Measurements from ENCODE around the gene CDADC1. TPM values are rescaled to one million over a fixed set of nuclear protein-coding genes. Genes with fewer than 3 reads are reported as not detected.

CDADC1 gene
- total RNA-seq, 1 experiment from 2014 or later = 7.6 TPM

DNA sequence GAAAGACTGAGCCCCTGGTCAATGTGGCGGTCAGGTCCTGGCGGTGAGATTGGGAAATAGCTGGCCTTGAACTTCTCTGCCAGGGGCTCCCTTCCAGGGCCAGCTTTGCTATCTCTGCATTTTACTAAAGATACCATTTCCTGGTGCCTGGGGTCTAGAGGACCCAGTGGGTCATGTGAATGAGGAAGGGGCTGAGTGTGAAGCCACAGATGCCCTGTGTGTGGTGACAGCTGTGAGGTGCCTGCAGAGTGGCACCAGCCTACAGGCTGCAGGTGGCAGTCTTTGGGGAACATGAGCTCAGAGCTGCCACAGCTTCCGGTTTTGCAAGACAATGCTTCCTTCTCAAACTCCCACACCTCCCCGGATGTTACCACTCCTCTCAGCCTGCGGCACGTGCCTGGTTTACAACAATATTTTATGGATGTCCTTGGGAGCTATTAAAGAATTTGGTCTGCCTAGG is 32.8 kb upstream of the CDADC1 start (continued):
- TF ChIP-seq, protein P1, sequence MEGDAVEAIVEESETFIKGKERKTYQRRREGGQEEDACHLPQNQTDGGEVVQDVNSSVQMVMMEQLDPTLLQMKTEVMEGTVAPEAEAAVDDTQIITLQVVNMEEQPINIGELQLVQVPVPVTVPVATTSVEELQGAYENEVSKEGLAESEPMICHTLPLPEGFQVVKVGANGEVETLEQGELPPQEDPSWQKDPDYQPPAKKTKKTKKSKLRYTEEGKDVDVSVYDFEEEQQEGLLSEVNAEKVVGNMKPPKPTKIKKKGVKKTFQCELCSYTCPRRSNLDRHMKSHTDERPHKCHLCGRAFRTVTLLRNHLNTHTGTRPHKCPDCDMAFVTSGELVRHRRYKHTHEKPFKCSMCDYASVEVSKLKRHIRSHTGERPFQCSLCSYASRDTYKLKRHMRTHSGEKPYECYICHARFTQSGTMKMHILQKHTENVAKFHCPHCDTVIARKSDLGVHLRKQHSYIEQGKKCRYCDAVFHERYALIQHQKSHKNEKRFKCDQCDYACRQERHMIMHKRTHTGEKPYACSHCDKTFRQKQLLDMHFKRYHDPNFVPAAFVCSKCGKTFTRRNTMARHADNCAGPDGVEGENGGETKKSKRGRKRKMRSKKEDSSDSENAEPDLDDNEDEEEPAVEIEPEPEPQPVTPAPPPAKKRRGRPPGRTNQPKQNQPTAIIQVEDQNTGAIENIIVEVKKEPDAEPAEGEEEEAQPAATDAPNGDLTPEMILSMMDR (IDR thresholded peaks at IDR 0.05 in 2 of 3, conservative IDR thresholded peaks at IDR 0.05 in 1 of 3; ENCODE audit: borderline replicate concordance in 1 of 3, insufficient read depth in 1 of 3, low read depth in 2 of 3, low read length in 2 of 3) = peak in 2 of 3 experiments; percentile 27 to 32; a peak in 1 of 6 replicates
- TF ChIP-seq TCF7L2 (IDR thresholded peaks at IDR 0.05; ENCODE audit: borderline replicate concordance, extremely low read depth, insufficient read depth, insufficient read length) (no peak), POLR2A (IDR thresholded peaks at IDR 0.05; ENCODE audit: borderline replicate concordance, extremely low read depth, insufficient read depth, insufficient read length) (no peak), SP1 (IDR thresholded peaks at IDR 0.05; ENCODE audit: low read depth) (no peak)

DNA sequence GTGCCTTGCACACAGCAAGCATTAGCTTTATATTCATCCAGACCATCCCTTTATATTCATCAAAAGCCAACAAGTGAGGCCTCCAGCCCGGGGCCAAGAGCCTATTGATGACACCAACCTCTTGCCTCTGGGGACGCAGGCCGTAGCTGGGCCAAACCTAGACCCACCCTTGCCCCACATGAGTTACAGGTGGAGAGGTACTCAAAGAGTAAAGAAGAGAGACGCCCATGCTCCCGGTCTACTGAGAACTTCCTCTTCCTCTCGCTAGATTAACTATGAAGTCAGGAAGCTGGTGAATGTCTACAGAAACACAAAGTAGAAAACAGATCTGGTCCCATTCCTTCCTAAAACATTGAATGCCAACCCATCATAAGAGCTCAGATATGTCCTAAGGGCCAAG is 31.4 kb upstream of the CDADC1 start:
- Histone ChIP-seq H4K20me1 (ENCODE audit: insufficient read depth) (no peaks in the 10 kb centered on the region), H3K27me3 (ENCODE audit: insufficient read depth, low read length) (no peaks in the 10 kb centered on the region), H3K9me3 (ENCODE audit: control insufficient read depth in 1 of 2, insufficient read depth in 1 of 2, low read depth in 1 of 2, low read length in 2 of 2) (no peaks in the 10 kb centered on the region), H2AFZ (ENCODE audit: low read depth, low read length, poor library complexity, severe bottlenecking) (no peak overlapping the region), H3K9me2 (ENCODE audit: insufficient read depth) (no peaks in the 10 kb centered on the region), H3K4me2 (ENCODE audit: low read length) (no peak overlapping the region), H3K4me3 (replicated peaks in 1 of 2; ENCODE audit: low read depth in 1 of 2, low read length in 2 of 2) (no peak overlapping the region), H3K79me2 (ENCODE audit: insufficient read depth, low read length) (no peaks in the 10 kb centered on the region), H3K27ac (ENCODE audit: low read depth, low read length) (no peak overlapping the region), H3K9ac (ENCODE audit: low read length) (no peak overlapping the region), H3K4me1 (ENCODE audit: control insufficient read depth in 1 of 2, insufficient read depth in 2 of 2, low read length in 2 of 2) (peaks cover 3 to 9% of the 10 kb centered on the region in 2 experiments; a peak in 3 of 4 replicates), H3K36me3 (ENCODE audit: control insufficient read depth in 1 of 2, insufficient read depth in 2 of 2, low read length in 2 of 2) (no peaks in the 10 kb centered on the region)
- no peak for DNase-seq (ENCODE audit: low read depth, low spot score)
- intact Hi-C loops (cut with micrococcal nuclease) = no loop called here
- RAD21 ChIA-PET (ENCODE audit: low non-redundant PET in 1 of 2, low total read pairs in 2 of 2, uncharacterized antibody in 2 of 2, unreplicated experiment in 2 of 2) = no interaction called here
- no peak for ATAC-seq
- CTCF ChIA-PET = no interaction called here
- POLR2A ChIA-PET = no interaction called here
- TF ChIP-seq YY1 (IDR thresholded peaks at IDR 0.05; ENCODE audit: extremely low read depth, insufficient replicate concordance, low read depth, low read length) = no peak
- TF ChIP-seq ZNF274 (IDR thresholded peaks at IDR 0.05; ENCODE audit: low read depth, low read length) = no peak
- no peak for TF ChIP-seq POLR2A (IDR thresholded peaks at IDR 0.05; ENCODE audit: borderline replicate concordance, extremely low read depth, insufficient read depth, insufficient read length)
- TF ChIP-seq EZH2phosphoT487 (IDR thresholded peaks at IDR 0.05; ENCODE audit: borderline replicate concordance) = no peak
- no peak for TF ChIP-seq SRF (IDR thresholded peaks at IDR 0.05; ENCODE audit: low read depth)
- TF ChIP-seq FOSL1 (IDR thresholded peaks at IDR 0.05; ENCODE audit: low read depth) = no peak
- TF ChIP-seq ELF1 (IDR thresholded peaks at IDR 0.05; ENCODE audit: borderline replicate concordance, low read depth) = no peak
- no peak for TF ChIP-seq EGR1 (IDR thresholded peaks at IDR 0.05; ENCODE audit: low read depth)
- TF ChIP-seq TCF7L2 (IDR thresholded peaks at IDR 0.05; ENCODE audit: borderline replicate concordance, extremely low read depth, insufficient read depth, insufficient read length) = no peak
- TF ChIP-seq, protein P2, sequence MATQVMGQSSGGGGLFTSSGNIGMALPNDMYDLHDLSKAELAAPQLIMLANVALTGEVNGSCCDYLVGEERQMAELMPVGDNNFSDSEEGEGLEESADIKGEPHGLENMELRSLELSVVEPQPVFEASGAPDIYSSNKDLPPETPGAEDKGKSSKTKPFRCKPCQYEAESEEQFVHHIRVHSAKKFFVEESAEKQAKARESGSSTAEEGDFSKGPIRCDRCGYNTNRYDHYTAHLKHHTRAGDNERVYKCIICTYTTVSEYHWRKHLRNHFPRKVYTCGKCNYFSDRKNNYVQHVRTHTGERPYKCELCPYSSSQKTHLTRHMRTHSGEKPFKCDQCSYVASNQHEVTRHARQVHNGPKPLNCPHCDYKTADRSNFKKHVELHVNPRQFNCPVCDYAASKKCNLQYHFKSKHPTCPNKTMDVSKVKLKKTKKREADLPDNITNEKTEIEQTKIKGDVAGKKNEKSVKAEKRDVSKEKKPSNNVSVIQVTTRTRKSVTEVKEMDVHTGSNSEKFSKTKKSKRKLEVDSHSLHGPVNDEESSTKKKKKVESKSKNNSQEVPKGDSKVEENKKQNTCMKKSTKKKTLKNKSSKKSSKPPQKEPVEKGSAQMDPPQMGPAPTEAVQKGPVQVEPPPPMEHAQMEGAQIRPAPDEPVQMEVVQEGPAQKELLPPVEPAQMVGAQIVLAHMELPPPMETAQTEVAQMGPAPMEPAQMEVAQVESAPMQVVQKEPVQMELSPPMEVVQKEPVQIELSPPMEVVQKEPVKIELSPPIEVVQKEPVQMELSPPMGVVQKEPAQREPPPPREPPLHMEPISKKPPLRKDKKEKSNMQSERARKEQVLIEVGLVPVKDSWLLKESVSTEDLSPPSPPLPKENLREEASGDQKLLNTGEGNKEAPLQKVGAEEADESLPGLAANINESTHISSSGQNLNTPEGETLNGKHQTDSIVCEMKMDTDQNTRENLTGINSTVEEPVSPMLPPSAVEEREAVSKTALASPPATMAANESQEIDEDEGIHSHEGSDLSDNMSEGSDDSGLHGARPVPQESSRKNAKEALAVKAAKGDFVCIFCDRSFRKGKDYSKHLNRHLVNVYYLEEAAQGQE (IDR thresholded peaks at IDR 0.05; ENCODE audit: low read depth) = no peak
- TF ChIP-seq SIN3A (IDR thresholded peaks at IDR 0.05; ENCODE audit: low read depth) = no peak
- no peak for TF ChIP-seq CEBPB (IDR thresholded peaks at IDR 0.05; ENCODE audit: low read depth)
- BruUV-seq (replicated peaks) = no TSS peak
